K562 (cell line): Measurements from ENCODE around the gene CIB2. TPM values are rescaled to one million over a fixed set of nuclear protein-coding genes. Genes with fewer than 3 reads are reported as not detected.

Source experiments
- ATAC-seq: fragments of 200-7000 bp; cut with Tn5 transposase; 3 replicates; pipeline ENCODE4 v1.9.1; 2020; ENCODE audit warnings: moderate library complexity
- BruUV-seq: library from RNA; stranded (reverse); fragments of 400-500 nt; replicated peaks from 2 replicates; lab custom pipeline; 2021; lab: Mats Ljungman, UMichigan
- CTCF ChIA-PET: fragments of 300-600 bp; formaldehyde crosslinking; extraction: SDS; loops from one replicate; lab custom pipeline; 2021; ENCODE audit warnings: low intra/inter-chr PET ratio; lab: Yijun Ruan, JAX
- POLR2A ChIA-PET: fragments of 300-600, 350-650 bp; sonication (Branson Sonifier 250); formaldehyde crosslinking; extraction: SDS; loops from one replicate; lab custom pipeline; 2021; ENCODE audit warnings: antibody characterized with exemption, inconsistent platforms; lab: Yijun Ruan, JAX
- DNase-seq, 4 experiments: peaks; one replicate each; pipeline versions ENCODE4 v3.0.0 to v3.0.0-alpha.2; 2011 to 2018; ENCODE audit warnings: low spot score in 3 of 4, mixed read lengths in 3 of 4; ENCODE audit errors: extremely low read depth in 1 of 4
- FAIRE-seq: peaks from 2 replicates; lab custom pipeline; 2011; peaks lifted over from hg19 to GRCh38; lab: Jason Lieb, UNC
- H2AFZ ChIP-seq: 2 replicates; pipeline ENCODE4 v1.6.0; 2011; ENCODE audit warnings: low read depth, low read length, control low read depth, inconsistent platforms
- H3K27ac ChIP-seq: fragments of 200-600 bp; 3 replicates; pipeline ENCODE4 v1.8.0; 2011; ENCODE audit warnings: low read depth, mild to moderate bottlenecking, control low read depth, inconsistent platforms, low read length, moderate library complexity, mixed read lengths; ENCODE audit errors: extremely low read depth
- H3K27me3 ChIP-seq, 2 experiments: fragments of 300-600 bp in 1 of 2; 2 replicates in 1 of 2; 3 replicates in 1 of 2; pipeline versions ENCODE4 v1.6.0 to v1.8.0; 2011; ENCODE audit warnings: inconsistent platforms in 2 of 2, low read length in 2 of 2, mild to moderate bottlenecking in 1 of 2, mixed read lengths in 1 of 2, moderate library complexity in 1 of 2; ENCODE audit not compliant: control insufficient read depth in 2 of 2, insufficient read depth in 2 of 2
- H3K36me3 ChIP-seq: fragments of 300-600 bp; 3 replicates; pipeline ENCODE4 v1.8.0; 2011; ENCODE audit warnings: mild to moderate bottlenecking, low read length, inconsistent platforms; ENCODE audit not compliant: control insufficient read depth, insufficient read depth
- H3K4me1 ChIP-seq, 2 experiments: fragments of 200-600 bp in 1 of 2; replicated peaks in 1 of 2; 2 replicates in 1 of 2; 3 replicates in 1 of 2; pipeline versions ENCODE4 v1.5.1 to v1.8.0; 2011; ENCODE audit warnings: inconsistent platforms in 2 of 2, low read length in 2 of 2, mild to moderate bottlenecking in 1 of 2, mixed read lengths in 1 of 2, moderate library complexity in 1 of 2; ENCODE audit not compliant: control insufficient read depth in 2 of 2, insufficient read depth in 2 of 2
- H3K4me2 ChIP-seq: 2 replicates; pipeline ENCODE4 v1.6.1; 2011; ENCODE audit warnings: low read length, control low read depth, inconsistent platforms, mixed read lengths; ENCODE audit not compliant: insufficient read depth
- H3K4me3 ChIP-seq: fragments of 200-600 bp; sonication (generic), shearing (Covaris generic); 2 replicates; pipeline ENCODE4 v1.5.1; 2016; ENCODE audit warnings: control low read depth, inconsistent platforms
- H3K79me2 ChIP-seq: fragments of 200-600 bp; 3 replicates; pipeline ENCODE4 v1.8.0; 2011; ENCODE audit warnings: low read length, inconsistent platforms; ENCODE audit not compliant: control insufficient read depth, insufficient read depth
- H3K9ac ChIP-seq, 2 experiments: 2 replicates each; pipeline versions ENCODE4 v1.6.0 to v1.6.1; 2011; ENCODE audit warnings: low read depth in 2 of 2, low read length in 2 of 2, control low read depth in 1 of 2, inconsistent platforms in 1 of 2, mild to moderate bottlenecking in 1 of 2, mixed read lengths in 1 of 2; ENCODE audit not compliant: insufficient read depth in 1 of 2
- H3K9me1 ChIP-seq: one replicate; pipeline ENCODE4 v1.6.0; 2011; ENCODE audit warnings: inconsistent platforms, mild to moderate bottlenecking, low read length, moderate library complexity; ENCODE audit not compliant: control insufficient read depth, insufficient read depth
- H3K9me3 ChIP-seq: replicated peaks from 2 replicates; pipeline ENCODE4 v1.5.1; 2011; ENCODE audit warnings: low read depth, low read length, inconsistent platforms; ENCODE audit not compliant: control insufficient read depth, insufficient read depth
- H4K20me1 ChIP-seq: replicated peaks from 2 replicates; pipeline ENCODE4 v1.6.1; 2011; ENCODE audit warnings: low read length, inconsistent platforms, mixed read lengths; ENCODE audit not compliant: control insufficient read depth, insufficient read depth
- CHD4 ChIP-seq: fragments of 200-600 bp; sonication (generic); IDR thresholded peaks from 3 replicates; pipeline ENCODE4 v1.6.1; 2012; ENCODE audit warnings: low read depth, mild to moderate bottlenecking, mixed read lengths, low read length, inconsistent platforms; ENCODE audit not compliant: insufficient read depth, insufficient replicate concordance, poor library complexity, severe bottlenecking
- ETV1 ChIP-seq: fragments of 450-650 bp; conservative IDR thresholded peaks from 2 replicates; pipeline ENCODE4 v1.6.1; 2016; ENCODE audit warnings: missing genetic modification characterization, control low read depth, low read depth, missing compliant biosample characterization
- FIP1L1 ChIP-seq: fragments of 200-400 bp; formaldehyde crosslinking; IDR thresholded peaks from 2 replicates; pipeline ENCODE4 v1.6.1; 2018; ENCODE audit warnings: mild to moderate bottlenecking, low read depth, low read length; ENCODE audit not compliant: poor library complexity, severe bottlenecking
- ID3 ChIP-seq, 2 experiments: fragments of 250-450 bp in 1 of 2; fragments of 450-650 bp in 1 of 2; sonication (Bioruptor Pico) in 1 of 2; IDR thresholded peaks; 2 replicates each; pipeline versions ENCODE4 v1.6.1 to v1.8.0; 2016 to 2021; ENCODE audit warnings: mild to moderate bottlenecking in 2 of 2, moderate library complexity in 2 of 2, missing compliant biosample characterization in 1 of 2, missing genetic modification characterization in 1 of 2
- SP1 ChIP-seq: sonication (generic); formaldehyde crosslinking; IDR thresholded peaks from 2 replicates; pipeline ENCODE4 v1.8.1; 2022; ENCODE audit warnings: mild to moderate bottlenecking, missing genetic modification reagents
- ZFP30 ChIP-seq: fragments of 250-450 bp; sonication (Bioruptor Pico); IDR thresholded peaks from 2 replicates; pipeline ENCODE4 v1.8.0; 2022; ENCODE audit warnings: moderate library complexity, mild to moderate bottlenecking, inconsistent platforms, borderline replicate concordance
- WGBS: fragments of 100-300 bp; shearing (Covaris generic); methylation state at CpG from one replicate; pipeline ENCODE4 v1.1.6; 2016; ENCODE audit warnings: low coverage, mixed read lengths; ENCODE audit not compliant: insufficient coverage; ENCODE audit errors: missing lambda C conversion rate; 5-methylcytosine and 5-hydroxymethylcytosine counted together
- in situ Hi-C: fragments of 300-500 bp; cut with MboI; formaldehyde crosslinking; loops from 4 replicates; pipeline ENCODE4 v1.15.0; 2018; ENCODE audit warnings: inconsistent platforms, mixed read lengths
- intact Hi-C: fragments of 100-400 bp; cut with micrococcal nuclease; formaldehyde crosslinking; loops from 2 replicates; pipeline ENCODE4 v1.14.2; 2022
- polyA plus RNA-seq, 8 experiments: library from polyadenylated mRNA; depleted of rRNA in 4 of 8; stranded (reverse) in 5 of 8; unstranded in 3 of 8; fragments of >200 nt; fragmentation: Nextera tagmentation in 2 of 8; fragmentation: Illumina TruSeq in 1 of 8; extraction: Ambion mirVana in 2 of 8; extraction: Trizol in 1 of 8; gene quantifications; 2 replicates each; pipeline versions ENCODE4 v1.2.1 to v1.2.3, GENCODE V29; 2011 to 2014; ENCODE audit warnings: inconsistent platforms in 1 of 8, missing spikeins in 1 of 8
- total RNA-seq, 7 experiments: library from RNA; depleted of rRNA in 6 of 7; stranded (reverse); fragments of >200 nt in 6 of 7; fragmentation: Illumina TruSeq in 2 of 7; extraction: Trizol in 2 of 7; gene quantifications; 2 replicates each; pipeline versions ENCODE4 v1.2.1 to v1.2.3, GENCODE V29; 2011 to 2021; ENCODE audit warnings: low replicate concordance in 1 of 7
- TF ChIP-seq, protein P1 (sequence below): IDR thresholded peaks from 2 replicates; pipeline ENCODE4 v1.6.1; 2011; ENCODE audit not compliant: insufficient read length; ENCODE audit errors: extremely low read depth

The CIB2 gene
- total and polyA plus RNA-seq, 9 of the 15 experiments (the other 6 are each of a cell fraction or from before 2014, with no cell fraction given): 1.5 to 37.4 (median 19.4) TPM

GRCh38 chr15:78170848-78171773 is 39.9 kb upstream of the CIB2 start:
- CTCF ChIA-PET: no interaction called here
- Histone ChIP-seq H3K36me3 (peaks cover 60% of the 10 kb centered on the region), H3K4me2 (no peak overlapping the region), H3K4me1 (peaks cover 3 to 9% of the 10 kb centered on the region in 2 experiments; a peak in 3 of 5 replicates), H3K79me2 (no peaks in the 10 kb centered on the region), H3K9ac (no peak overlapping the region), H3K9me1 (no peaks in the 10 kb centered on the region), H3K27ac (no peak overlapping the region), H4K20me1 (no peaks in the 10 kb centered on the region), H3K27me3 (no peaks in the 10 kb centered on the region), H3K9me3 (no peaks in the 10 kb centered on the region), H2AFZ (no peak overlapping the region), H3K4me3 (no peak overlapping the region)
- TF ChIP-seq CHD4: no peak
- TF ChIP-seq SP1: no peak
- no peak for TF ChIP-seq ETV1 (tag)
- no peak for TF ChIP-seq ZFP30 (CRISPR knock-in tag)
- no peak for TF ChIP-seq FIP1L1
- no peak for TF ChIP-seq ID3 (CRISPR knock-in tag; IDR thresholded peaks at IDR 0.05)
- no peak for TF ChIP-seq ID3 (tag; IDR thresholded peaks at IDR 0.05)
- TF ChIP-seq, protein P1, sequence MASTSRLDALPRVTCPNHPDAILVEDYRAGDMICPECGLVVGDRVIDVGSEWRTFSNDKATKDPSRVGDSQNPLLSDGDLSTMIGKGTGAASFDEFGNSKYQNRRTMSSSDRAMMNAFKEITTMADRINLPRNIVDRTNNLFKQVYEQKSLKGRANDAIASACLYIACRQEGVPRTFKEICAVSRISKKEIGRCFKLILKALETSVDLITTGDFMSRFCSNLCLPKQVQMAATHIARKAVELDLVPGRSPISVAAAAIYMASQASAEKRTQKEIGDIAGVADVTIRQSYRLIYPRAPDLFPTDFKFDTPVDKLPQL: no peak
- intact Hi-C loops (no loop called here), in situ Hi-C loops (no loop called here)
- BruUV-seq: no TSS peak
- ATAC-seq (no peak), DNase-seq (no peak), FAIRE-seq (no peak)
- POLR2A ChIA-PET: interaction anchor here (0.8 kb wide), 2 partner anchors 21 to 22 kb away, joined by 3 to 6 read pairs; partner anchors contain the start of gene IDH3A
- WGBS: 94% methylated on average over 17 of the region's 17 CpGs
